ENCODE results near the gene RNASET2.
"Not testable (repeated sequence)": the region's sequence is repeated elsewhere in the genome, so short reads cannot be mapped to it uniquely, and the experiment has no call there.

Gene RNASET2

GRCh38 chr6:166927240-166927934, 29.0 kb downstream of the RNASET2 start:
- no peak for DNase-seq (ENCODE audit: low spot score)

- DNase-seq (ENCODE audit: low spot score), result no peak
Observed at GRCh38 chr6:166926748-166927147, 29.6 kb downstream of the RNASET2 start.

- no peak for DNase-seq (ENCODE audit: low spot score)
Observed at GRCh38 chr6:166925141-166925996, 31.0 kb downstream of the RNASET2 start.

- no peak for DNase-seq (ENCODE audit: low spot score)
Observed at GRCh38 chr6:166924531-166924930, 31.8 kb downstream of the RNASET2 start.

- DNase-seq (ENCODE audit: low spot score), result no peak
Observed at GRCh38 chr6:166922937-166923336, 33.4 kb downstream of the RNASET2 start.

GRCh38 chr6:166921570-166921969, 34.8 kb downstream of the RNASET2 start:
- no peak for DNase-seq (ENCODE audit: low spot score)

GRCh38 chr6:166916824-166917223, 39.5 kb downstream of the RNASET2 start:
- DNase-seq (ENCODE audit: low spot score), result no peak

GRCh38 chr6:166915484-166915883, 40.9 kb downstream of the RNASET2 start:
- DNase-seq (ENCODE audit: low spot score), result not testable (repeated sequence)

GRCh38 chr6:166914952-166915351, 41.4 kb downstream of the RNASET2 start:
- DNase-seq (ENCODE audit: low spot score), result not testable (repeated sequence)

GRCh38 chr6:166911248-166911677, 45.1 kb downstream of the RNASET2 start:
- DNase-seq (ENCODE audit: low spot score), result no peak

- DNase-seq (ENCODE audit: low spot score), result no peak
Observed at GRCh38 chr6:166910601-166911000, 45.7 kb downstream of the RNASET2 start.

GRCh38 chr6:166908811-166909210, 47.5 kb downstream of the RNASET2 start:
- no peak for DNase-seq (ENCODE audit: low spot score)

- no peak for DNase-seq (ENCODE audit: low spot score)
Observed at GRCh38 chr6:166907871-166908806, 48.2 kb downstream of the RNASET2 start.

GRCh38 chr6:166907373-166907841, 48.9 kb downstream of the RNASET2 start:
- peak; percentile 20 for DNase-seq (ENCODE audit: low spot score)

- DNase-seq (ENCODE audit: low spot score), result no peak
Observed at GRCh38 chr6:166906376-166907044, 49.8 kb downstream of the RNASET2 start.

GRCh38 chr6:166905505-166906134, 50.7 kb downstream of the RNASET2 start:
- no peak for DNase-seq (ENCODE audit: low spot score)

GRCh38 chr6:166905013-166905412, 51.3 kb downstream of the RNASET2 start:
- no peak for DNase-seq (ENCODE audit: low spot score)

- DNase-seq (ENCODE audit: low spot score), result no peak
Observed at GRCh38 chr6:166904101-166904746, 52.1 kb downstream of the RNASET2 start.

GRCh38 chr6:166903500-166903899, 52.9 kb downstream of the RNASET2 start:
- no peak for DNase-seq (ENCODE audit: low spot score)

GRCh38 chr6:166903027-166903426, 53.3 kb downstream of the RNASET2 start:
- DNase-seq (ENCODE audit: low spot score), result no peak

All from CD4-positive, alpha-beta T cell treated with Interleukin-6 at 100 ng/mL for 8 hours (primary cell).